HG03520 (cell line): ENCODE data around the gene ZBTB2.

Experiments
- ATAC-seq: cut with Tn5 transposase; IDR thresholded peaks from one replicate; pipeline ENCODE4 v1.9.1; 2021; ENCODE audit warnings: mild to moderate bottlenecking, moderate library complexity; ENCODE audit not compliant: unreplicated experiment

The ZBTB2 gene

GRCh38 chr6:151391471-151392413 lies at the start of gene ZBTB2:
ZBTB2 (minus strand) TSS chr6:151391559; CDS start chr6:151373637, 17,922 bp downstream.
- ATAC-seq: no peak

- ATAC-seq: peak; percentile 45
These were observed 49.6 kb upstream of the ZBTB2 start for GRCh38 chr6:151440930-151441329.

- ATAC-seq: peak; percentile 50
These were observed 49.1 kb upstream of the ZBTB2 start for GRCh38 chr6:151440498-151440897.

- no peak for ATAC-seq
These were observed 46.0 kb upstream of the ZBTB2 start for GRCh38 chr6:151437401-151437800.

- ATAC-seq: no peak
These were observed 45.4 kb upstream of the ZBTB2 start for GRCh38 chr6:151436802-151437201.

GRCh38 chr6:151436300-151436699 lies 44.9 kb upstream of the ZBTB2 start:
- no peak for ATAC-seq

- no peak for ATAC-seq
These were observed 43.0 kb upstream of the ZBTB2 start for GRCh38 chr6:151434369-151434768.

- no peak for ATAC-seq
These were observed 41.3 kb upstream of the ZBTB2 start for GRCh38 chr6:151432651-151433050.

- ATAC-seq: no peak
These were observed 40.0 kb upstream of the ZBTB2 start for GRCh38 chr6:151431337-151431736.

- ATAC-seq: no peak
These were observed 39.5 kb upstream of the ZBTB2 start for GRCh38 chr6:151430886-151431285.

GRCh38 chr6:151428093-151428735 lies 36.9 kb upstream of the ZBTB2 start:
- no peak for ATAC-seq

- no peak for ATAC-seq
These were observed 34.2 kb upstream of the ZBTB2 start for GRCh38 chr6:151425561-151425960.

GRCh38 chr6:151422981-151423380 lies 31.6 kb upstream of the ZBTB2 start:
- ATAC-seq: no peak

- no peak for ATAC-seq
These were observed 26.1 kb upstream of the ZBTB2 start for GRCh38 chr6:151417477-151417876.

- no peak for ATAC-seq
These were observed 23.4 kb upstream of the ZBTB2 start for GRCh38 chr6:151414641-151415260.

- ATAC-seq: no peak
These were observed 22.2 kb upstream of the ZBTB2 start for GRCh38 chr6:151413372-151414145.

GRCh38 chr6:151412909-151413308 lies 21.6 kb upstream of the ZBTB2 start:
- no peak for ATAC-seq

- ATAC-seq: no peak
These were observed 18.3 kb upstream of the ZBTB2 start for GRCh38 chr6:151409679-151410078.

GRCh38 chr6:151409260-151409659 lies 17.9 kb upstream of the ZBTB2 start:
- ATAC-seq: peak; percentile 42

- ATAC-seq: no peak
These were observed 17.5 kb upstream of the ZBTB2 start for GRCh38 chr6:151408858-151409257.

- ATAC-seq: no peak
These were observed 12.6 kb upstream of the ZBTB2 start for GRCh38 chr6:151403919-151404308.
